C4-2B (cell line): Measurements from ENCODE around the gene TSPAN1.
"Not testable (repeated sequence)": the region's sequence is repeated elsewhere in the genome, so short reads cannot be mapped to it uniquely, and the experiment has no call there.

Source experiments
- ZFX ChIP-seq: fragments of 450-650 bp; IDR thresholded peaks from 2 replicates; pipeline ENCODE4 v1.6.1; 2017
- TF ChIP-seq, protein P1 (sequence below): fragments of 450-650 bp; conservative IDR thresholded peaks from 2 replicates; pipeline ENCODE4 v1.5.1; 2017; ENCODE audit warnings: mild to moderate bottlenecking

DNA sequence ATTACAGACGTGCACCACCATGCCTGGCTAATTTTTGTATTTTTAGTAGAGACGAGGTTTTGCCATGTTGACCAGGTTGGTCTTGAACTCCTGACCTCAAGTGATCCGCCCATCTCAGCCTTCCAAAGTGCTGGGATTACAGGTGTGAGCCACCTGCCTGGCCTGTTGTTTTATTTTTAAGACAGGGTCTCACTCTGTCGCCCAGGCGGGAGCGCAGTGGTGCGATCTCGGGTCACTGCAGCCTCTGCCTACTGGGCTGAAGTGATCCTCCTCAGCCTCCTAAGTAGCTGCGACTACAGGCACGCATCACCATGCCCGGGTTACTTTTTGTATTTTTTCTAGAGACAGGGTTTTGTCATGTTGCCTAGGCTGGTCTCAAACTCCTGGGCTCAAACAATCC is 48.2 kb downstream of the TSPAN1 start:
- TF ChIP-seq, protein P1, sequence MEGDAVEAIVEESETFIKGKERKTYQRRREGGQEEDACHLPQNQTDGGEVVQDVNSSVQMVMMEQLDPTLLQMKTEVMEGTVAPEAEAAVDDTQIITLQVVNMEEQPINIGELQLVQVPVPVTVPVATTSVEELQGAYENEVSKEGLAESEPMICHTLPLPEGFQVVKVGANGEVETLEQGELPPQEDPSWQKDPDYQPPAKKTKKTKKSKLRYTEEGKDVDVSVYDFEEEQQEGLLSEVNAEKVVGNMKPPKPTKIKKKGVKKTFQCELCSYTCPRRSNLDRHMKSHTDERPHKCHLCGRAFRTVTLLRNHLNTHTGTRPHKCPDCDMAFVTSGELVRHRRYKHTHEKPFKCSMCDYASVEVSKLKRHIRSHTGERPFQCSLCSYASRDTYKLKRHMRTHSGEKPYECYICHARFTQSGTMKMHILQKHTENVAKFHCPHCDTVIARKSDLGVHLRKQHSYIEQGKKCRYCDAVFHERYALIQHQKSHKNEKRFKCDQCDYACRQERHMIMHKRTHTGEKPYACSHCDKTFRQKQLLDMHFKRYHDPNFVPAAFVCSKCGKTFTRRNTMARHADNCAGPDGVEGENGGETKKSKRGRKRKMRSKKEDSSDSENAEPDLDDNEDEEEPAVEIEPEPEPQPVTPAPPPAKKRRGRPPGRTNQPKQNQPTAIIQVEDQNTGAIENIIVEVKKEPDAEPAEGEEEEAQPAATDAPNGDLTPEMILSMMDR, result not testable (repeated sequence)
- not testable (repeated sequence) for TF ChIP-seq ZFX
